HepG2 (cell line): ENCODE measurements around the gene EPN2. TPM values are rescaled to one million over a fixed set of nuclear protein-coding genes. Genes with fewer than 3 reads are reported as not detected.

Source experiments
- CSRNP1 ChIP-seq: sonication (generic); formaldehyde crosslinking; IDR thresholded peaks from 2 replicates; pipeline ENCODE4 v1.8.1; 2023; ENCODE audit warnings: mild to moderate bottlenecking, missing genetic modification reagents
- DMTF1 ChIP-seq: sonication (generic); formaldehyde crosslinking; IDR thresholded peaks from 2 replicates; pipeline ENCODE4 v1.4.0; 2020; ENCODE audit warnings: mild to moderate bottlenecking, missing genetic modification reagents
- DPF2 ChIP-seq: sonication (generic); formaldehyde crosslinking; IDR thresholded peaks from 2 replicates; pipeline ENCODE4 v1.4.0; 2020; ENCODE audit warnings: mild to moderate bottlenecking, low read depth, missing genetic modification reagents, borderline replicate concordance
- E2F5 ChIP-seq: sonication (generic); formaldehyde crosslinking; conservative IDR thresholded peaks from 2 replicates; pipeline ENCODE4 v1.4.0; 2020; ENCODE audit warnings: missing genetic modification reagents
- GABPA ChIP-seq, 2 experiments: IDR thresholded peaks; 2 replicates each; pipeline ENCODE4 v1.6.1; 2011 to 2016; ENCODE audit warnings: low read depth in 2 of 2, low read length in 1 of 2, missing biosample characterization in 1 of 2, missing genetic modification characterization in 1 of 2
- HOXA9 ChIP-seq: sonication (generic); formaldehyde crosslinking; IDR thresholded peaks from 2 replicates; pipeline ENCODE4 v1.8.1; 2022; ENCODE audit warnings: missing genetic modification reagents, mild to moderate bottlenecking, moderate library complexity, borderline replicate concordance
- NFKB2 ChIP-seq: sonication (generic); formaldehyde crosslinking; IDR thresholded peaks from 2 replicates; pipeline ENCODE4 v1.4.0; 2020; ENCODE audit warnings: missing genetic modification reagents, borderline replicate concordance
- REPIN1 ChIP-seq: sonication (generic); formaldehyde crosslinking; IDR thresholded peaks from 2 replicates; pipeline ENCODE4 v1.8.0; 2022; ENCODE audit warnings: missing genetic modification reagents, low read depth, mild to moderate bottlenecking, borderline replicate concordance
- RERE ChIP-seq: IDR thresholded peaks from 2 replicates; pipeline ENCODE4 v1.6.1; 2016; ENCODE audit warnings: low read depth, missing genetic modification reagents, missing compliant biosample characterization
- SCMH1 ChIP-seq: sonication (generic); formaldehyde crosslinking; IDR thresholded peaks from 2 replicates; pipeline ENCODE4 v1.9.0; 2021; ENCODE audit warnings: missing genetic modification reagents, mild to moderate bottlenecking, borderline replicate concordance
- SNAI1 ChIP-seq: sonication (generic); formaldehyde crosslinking; IDR thresholded peaks from 2 replicates; pipeline ENCODE4 v1.5.0; 2020; ENCODE audit warnings: mild to moderate bottlenecking, missing genetic modification reagents, borderline replicate concordance
- ZBTB3 ChIP-seq: sonication (generic); formaldehyde crosslinking; IDR thresholded peaks from 2 replicates; pipeline ENCODE4 v1.4.0; 2020; ENCODE audit warnings: low read depth, mild to moderate bottlenecking, moderate library complexity, missing genetic modification reagents, borderline replicate concordance
- ZNF547 ChIP-seq: sonication (generic); formaldehyde crosslinking; IDR thresholded peaks from 2 replicates; pipeline ENCODE4 v1.5.1; 2020; ENCODE audit warnings: mild to moderate bottlenecking, missing genetic modification reagents
- ZNF75D ChIP-seq: sonication (generic); formaldehyde crosslinking; IDR thresholded peaks from 2 replicates; pipeline ENCODE4 v1.8.1; 2023; ENCODE audit warnings: missing genetic modification reagents, mild to moderate bottlenecking, borderline replicate concordance
- ZNF768 ChIP-seq: sonication (generic); formaldehyde crosslinking; IDR thresholded peaks from 2 replicates; pipeline ENCODE4 v1.4.0; 2020; ENCODE audit warnings: missing genetic modification reagents
- ZNF850 ChIP-seq: sonication (generic); formaldehyde crosslinking; conservative IDR thresholded peaks from 2 replicates; pipeline ENCODE4 v1.9.0; 2021; ENCODE audit warnings: mild to moderate bottlenecking, missing genetic modification reagents
- ZSCAN29 ChIP-seq: sonication (generic); formaldehyde crosslinking; conservative IDR thresholded peaks from 2 replicates; pipeline ENCODE4 v1.4.0; 2020; ENCODE audit warnings: mild to moderate bottlenecking, missing genetic modification reagents
- polyA plus RNA-seq, 8 experiments: library from polyadenylated mRNA; depleted of rRNA in 3 of 8; stranded (reverse) in 7 of 8; unstranded in 1 of 8; fragments of >200 nt; fragmentation: Illumina TruSeq in 4 of 8; extraction: Trizol in 4 of 8; gene quantifications; 2 replicates each; pipeline versions ENCODE4 v1.2.1 to v1.2.3, GENCODE V29; 2011 to 2016; ENCODE audit warnings: low read depth in 4 of 8, missing spikeins in 1 of 8, mixed read lengths in 1 of 8; ENCODE audit not compliant: insufficient read depth in 1 of 8
- total RNA-seq, 5 experiments: library from RNA; depleted of rRNA; stranded (reverse); fragments of >200 nt; fragmentation: Illumina TruSeq; extraction: Trizol; gene quantifications; 2 replicates each; pipeline ENCODE4 v1.2.3, GENCODE V29; 2016; ENCODE audit warnings: low read depth in 1 of 5

The EPN2 gene
- total and polyA plus RNA-seq, 2 of the 13 experiments (the other 11 are each of a cell fraction or from before 2014, with no cell fraction given) = 7.8 to 19.2 TPM

GRCh38 chr17:19362277-19363113 lies 125.3 kb downstream of the EPN2 start, which contains the start of gene B9D1 (continued):
- TF ChIP-seq RERE (CRISPR knock-in tag) = 0 out of 2 replicates have a peak, but pooled peaks have one; percentile 9
- TF ChIP-seq HOXA9 (CRISPR knock-in tag) = no peak
- TF ChIP-seq DMTF1 = no peak
- TF ChIP-seq SCMH1 (CRISPR knock-in tag) = no peak
- TF ChIP-seq E2F5 (CRISPR knock-in tag) = no peak; the same call in 1 of the 2 replicates
- TF ChIP-seq GABPA (IDR thresholded peaks at IDR 0.05; ENCODE audit: low read depth, low read length) = no peak
- no peak for TF ChIP-seq GABPA (CRISPR knock-in tag; IDR thresholded peaks at IDR 0.05; ENCODE audit: low read depth)
- TF ChIP-seq DPF2 = no peak
- no peak for TF ChIP-seq ZNF850 (CRISPR knock-in tag)
- peak; percentile 55; the same call in 1 of the 2 replicates for TF ChIP-seq CSRNP1 (CRISPR knock-in tag)
- TF ChIP-seq ZNF547 (CRISPR knock-in tag) = no peak
- TF ChIP-seq ZBTB3 (CRISPR knock-in tag) = no peak
- TF ChIP-seq NFKB2 (CRISPR knock-in tag) = peak; percentile 42; the same call in 1 of the 2 replicates
- no peak for TF ChIP-seq ZSCAN29 (CRISPR knock-in tag)
- no peak for TF ChIP-seq SNAI1
- TF ChIP-seq REPIN1 (CRISPR knock-in tag) = peak; percentile 78
- no peak for TF ChIP-seq ZNF75D
- TF ChIP-seq ZNF768 (CRISPR knock-in tag) = no peak
